Osteoblast (primary cell): Measurements from ENCODE around the gene HSFX4. TPM values are rescaled to one million over a fixed set of nuclear protein-coding genes. Genes with fewer than 3 reads are reported as not detected.
"Not testable (repeated sequence)": the region's sequence is repeated elsewhere in the genome, so short reads cannot be mapped to it uniquely, and the experiment has no call there.

ENCODE experiments used
- DNase-seq: peaks from one replicate; pipeline ENCODE4 v3.0.0; 2011; ENCODE audit warnings: low spot score, mixed read lengths; ENCODE audit not compliant: insufficient read length; ENCODE audit errors: missing footprints
- H2AFZ ChIP-seq: 2 replicates; pipeline ENCODE4 v1.6.0; 2011; ENCODE audit warnings: mild to moderate bottlenecking, low read length
- H3K27ac ChIP-seq: 2 replicates; pipeline ENCODE4 v1.5.1; 2011; ENCODE audit warnings: mild to moderate bottlenecking, low read depth, low read length, moderate library complexity
- H3K27me3 ChIP-seq: 2 replicates; pipeline ENCODE4 v1.6.0; 2012; ENCODE audit warnings: mild to moderate bottlenecking, control low read depth, inconsistent platforms, low read length, moderate library complexity; ENCODE audit not compliant: insufficient read depth
- H3K36me3 ChIP-seq: 2 replicates; pipeline ENCODE4 v1.5.1; 2011; ENCODE audit warnings: mild to moderate bottlenecking, low read length, control low read depth, moderate library complexity; ENCODE audit not compliant: insufficient read depth
- H3K4me1 ChIP-seq: 2 replicates; pipeline ENCODE4 v1.5.1; 2011; ENCODE audit warnings: mild to moderate bottlenecking, low read length, control low read depth, moderate library complexity; ENCODE audit not compliant: insufficient read depth
- H3K4me2 ChIP-seq: 2 replicates; pipeline ENCODE4 v1.6.0; 2011; ENCODE audit warnings: mild to moderate bottlenecking, low read length; ENCODE audit not compliant: insufficient read depth
- H3K4me3 ChIP-seq: fragments of 200-600 bp; sonication (generic); 3 replicates; pipeline ENCODE4 v1.5.1; 2012; ENCODE audit warnings: mild to moderate bottlenecking, low read length, inconsistent platforms; ENCODE audit not compliant: insufficient read depth
- H3K79me2 ChIP-seq: 2 replicates; pipeline ENCODE4 v1.6.0; 2012; ENCODE audit warnings: mild to moderate bottlenecking, low read length, control low read depth, inconsistent platforms; ENCODE audit not compliant: insufficient read depth
- H3K9me3 ChIP-seq: 2 replicates; pipeline ENCODE4 v1.5.1; 2011; ENCODE audit warnings: low read depth, low read length, control low read depth
- H4K20me1 ChIP-seq: 2 replicates; pipeline ENCODE4 v1.6.0; 2012; ENCODE audit warnings: mild to moderate bottlenecking, low read length, control low read depth; ENCODE audit not compliant: insufficient read depth
- total RNA-seq: library from RNA; depleted of rRNA; stranded (reverse); fragments of >200 nt; gene quantifications from 2 replicates; pipeline ENCODE4 v1.2.3, GENCODE V29; 2012
- TF ChIP-seq, protein P1 (sequence below): IDR thresholded peaks from 2 replicates; pipeline ENCODE4 v1.5.1; 2011; ENCODE audit warnings: mild to moderate bottlenecking, low read depth, low read length, moderate library complexity; ENCODE audit errors: extremely low read depth

The HSFX4 gene
- total RNA-seq, 1 donor = not detected

DNA sequence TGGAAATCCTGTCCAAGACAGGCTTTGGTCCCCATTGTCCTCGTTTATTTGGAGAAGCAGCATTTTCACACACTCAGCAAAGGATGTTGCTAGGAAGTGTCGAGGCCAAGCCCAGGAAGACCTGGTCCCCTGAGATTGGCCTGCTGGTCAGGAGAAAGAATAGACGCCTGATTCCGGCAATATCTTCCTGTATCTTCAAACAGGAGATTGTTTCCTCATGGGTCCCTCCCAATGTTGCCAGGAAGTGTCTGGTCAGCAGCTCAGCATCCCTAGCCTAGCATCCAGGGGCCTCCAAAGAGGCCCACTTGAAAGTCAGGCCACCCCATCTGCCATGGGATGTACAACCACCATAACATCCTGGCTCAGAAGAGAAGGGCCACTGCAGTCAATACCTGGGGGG lies 2.0 kb downstream of the HSFX4 start:
- not testable (repeated sequence) for DNase-seq, H3K27ac ChIP-seq, H2AFZ ChIP-seq

DNA sequence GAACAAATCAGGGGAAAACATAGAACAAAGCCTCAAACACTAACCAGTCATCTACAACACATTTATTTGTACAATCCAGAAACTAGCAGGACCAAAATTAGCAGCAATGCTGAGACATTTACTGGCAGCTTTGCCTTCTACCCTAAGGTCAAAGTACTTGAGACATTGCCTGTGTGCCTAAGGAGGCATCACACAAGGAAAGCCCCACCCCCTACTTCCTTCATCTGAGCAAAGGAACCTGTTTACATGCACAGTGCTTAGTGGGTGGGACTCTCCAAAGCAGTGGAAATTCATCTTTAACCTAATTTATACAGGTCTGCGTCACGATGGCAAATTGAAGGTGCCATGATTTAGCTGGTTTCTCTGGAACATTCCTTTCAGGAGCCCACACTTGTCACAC lies 2.8 kb downstream of the HSFX4 start:
- not testable (repeated sequence) for H3K9me3 ChIP-seq, H3K36me3 ChIP-seq, H3K79me2 ChIP-seq, H3K4me3 ChIP-seq, H3K4me1 ChIP-seq, DNase-seq, H2AFZ ChIP-seq, H4K20me1 ChIP-seq, H3K27me3 ChIP-seq, H3K4me2 ChIP-seq, H3K27ac ChIP-seq

More for the DNA sequence above, 2.0 kb downstream of the HSFX4 start:
- H3K9me3 ChIP-seq, H3K4me1 ChIP-seq, H3K4me2 ChIP-seq, H3K27me3 ChIP-seq, H3K4me3 ChIP-seq, H4K20me1 ChIP-seq, H3K36me3 ChIP-seq, H3K79me2 ChIP-seq: not testable (repeated sequence)

DNA sequence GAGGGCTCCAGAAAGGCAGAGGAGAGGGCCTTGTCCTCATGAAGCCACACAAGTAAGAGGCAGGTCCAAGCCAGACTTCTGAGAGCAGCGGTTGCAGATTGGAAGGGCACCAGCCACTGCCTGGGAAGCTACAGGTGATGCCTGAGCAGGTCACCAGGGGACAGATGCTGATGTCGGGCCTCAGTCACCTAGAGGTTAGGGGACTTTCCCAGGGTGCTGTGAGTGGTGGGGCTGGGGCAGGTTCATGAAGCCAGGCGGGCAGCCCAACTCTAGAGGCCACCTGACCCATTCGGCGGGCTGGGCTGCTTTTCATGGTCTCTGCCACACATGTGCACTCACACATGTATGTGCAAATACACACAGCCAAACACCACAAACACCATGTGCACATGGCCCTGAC lies 3.6 kb downstream of the HSFX4 start:
- H3K4me3 ChIP-seq, H3K4me1 ChIP-seq, H3K36me3 ChIP-seq, H4K20me1 ChIP-seq, H3K79me2 ChIP-seq, H3K9me3 ChIP-seq, H3K27me3 ChIP-seq, DNase-seq, H3K27ac ChIP-seq, H2AFZ ChIP-seq, H3K4me2 ChIP-seq: not testable (repeated sequence)

DNA sequence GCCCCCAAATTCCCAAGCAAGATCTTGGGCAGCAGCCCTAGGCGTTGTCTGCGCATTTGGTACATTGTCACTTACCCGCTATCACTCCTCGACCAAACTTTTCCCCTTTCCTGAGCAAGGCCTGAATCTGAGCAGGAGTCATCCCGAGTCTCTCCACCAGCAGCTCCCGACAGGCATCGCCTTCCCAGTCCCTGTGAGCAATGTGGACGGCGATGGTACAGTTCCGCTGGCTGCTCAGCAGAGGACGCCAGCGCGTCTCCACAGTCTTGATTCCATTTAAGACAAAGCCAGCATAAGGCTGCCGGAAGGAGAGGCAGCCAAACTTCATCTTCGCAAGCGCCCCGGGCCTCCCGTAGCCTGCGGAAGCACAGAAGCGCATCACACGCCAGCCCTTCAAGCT lies 4.2 kb downstream of the HSFX4 start:
- not testable (repeated sequence) for H3K4me2 ChIP-seq, H3K9me3 ChIP-seq, H3K36me3 ChIP-seq, H3K4me3 ChIP-seq, H3K27ac ChIP-seq, H4K20me1 ChIP-seq, H3K27me3 ChIP-seq, DNase-seq, H2AFZ ChIP-seq, H3K4me1 ChIP-seq
- peaks cover 12% of the 10 kb centered on the region for H3K79me2 ChIP-seq

DNA sequence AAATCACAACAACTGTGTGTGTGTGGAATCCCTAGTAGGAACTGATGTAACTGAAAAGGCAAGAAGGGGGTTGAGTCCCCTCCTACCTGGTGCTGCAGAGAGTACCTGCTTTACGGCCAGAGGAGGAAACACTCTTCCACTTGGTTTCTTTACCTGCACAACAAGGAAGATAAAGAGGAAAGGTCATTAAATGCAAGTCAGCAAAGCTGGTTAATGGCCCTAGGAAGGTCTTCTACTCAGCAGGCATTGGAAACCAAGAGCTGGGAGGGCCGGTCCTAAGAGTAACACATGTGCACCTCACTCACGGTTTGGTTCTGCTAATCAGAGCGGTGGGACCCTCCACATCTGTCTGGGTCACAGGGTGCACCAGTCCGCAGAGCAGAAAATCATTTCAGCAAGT lies 8.0 kb downstream of the HSFX4 start:
- H3K27ac ChIP-seq = peak overlapping the region; percentile 94
- H3K4me3 ChIP-seq = peak overlapping the region; percentile 88
- DNase-seq, H2AFZ ChIP-seq, H3K27me3 ChIP-seq, H3K9me3 ChIP-seq, H3K36me3 ChIP-seq, H4K20me1 ChIP-seq, H3K4me1 ChIP-seq: not testable (repeated sequence)
- peak overlapping the region; percentile 88 for H3K4me2 ChIP-seq
- H3K79me2 ChIP-seq = peaks cover 12% of the 10 kb centered on the region

DNA sequence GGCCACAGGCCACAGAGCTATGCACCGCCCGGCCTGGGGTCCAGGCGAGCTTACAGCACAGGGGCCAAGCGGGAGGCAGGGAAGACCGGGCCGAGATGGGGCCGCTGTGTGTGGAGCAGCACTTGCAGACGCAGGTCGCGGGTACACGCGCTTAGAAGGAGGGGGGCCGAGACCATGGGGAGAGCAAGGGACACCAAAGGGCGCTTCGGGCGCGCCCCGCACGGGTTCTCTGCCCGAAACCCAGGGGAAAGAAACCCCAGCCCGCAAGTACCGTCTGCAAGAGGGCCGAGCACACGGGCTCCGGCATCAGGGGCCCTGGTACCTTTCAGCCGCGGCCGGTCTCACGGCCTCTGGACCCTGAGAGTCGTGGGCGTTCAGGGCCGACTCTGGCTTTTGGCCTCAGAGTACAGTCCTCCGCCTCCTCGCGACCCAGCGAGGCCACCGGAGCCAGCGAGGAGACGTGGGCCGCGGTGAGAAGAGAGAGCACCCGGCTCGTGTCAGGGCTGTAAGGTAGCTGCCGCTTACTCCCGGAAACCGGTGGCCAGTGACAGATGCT lies 8.6 kb downstream of the HSFX4 start:
- Histone ChIP-seq H3K79me2 (peaks cover 12% of the 10 kb centered on the region), H3K4me2 (peak overlapping the region; percentile 88), H4K20me1 (no peaks in the 10 kb centered on the region), H3K4me1 (peaks cover 6% of the 10 kb centered on the region), H2AFZ (peak overlapping the region; percentile 75), H3K9me3 (no peaks in the 10 kb centered on the region), H3K36me3 (no peaks in the 10 kb centered on the region), H3K27ac (peak overlapping the region; percentile 94), H3K4me3 (peak overlapping the region; percentile 88), H3K27me3 (no peaks in the 10 kb centered on the region)
- DNase-seq = peak; percentile 62
- TF ChIP-seq, protein P1, sequence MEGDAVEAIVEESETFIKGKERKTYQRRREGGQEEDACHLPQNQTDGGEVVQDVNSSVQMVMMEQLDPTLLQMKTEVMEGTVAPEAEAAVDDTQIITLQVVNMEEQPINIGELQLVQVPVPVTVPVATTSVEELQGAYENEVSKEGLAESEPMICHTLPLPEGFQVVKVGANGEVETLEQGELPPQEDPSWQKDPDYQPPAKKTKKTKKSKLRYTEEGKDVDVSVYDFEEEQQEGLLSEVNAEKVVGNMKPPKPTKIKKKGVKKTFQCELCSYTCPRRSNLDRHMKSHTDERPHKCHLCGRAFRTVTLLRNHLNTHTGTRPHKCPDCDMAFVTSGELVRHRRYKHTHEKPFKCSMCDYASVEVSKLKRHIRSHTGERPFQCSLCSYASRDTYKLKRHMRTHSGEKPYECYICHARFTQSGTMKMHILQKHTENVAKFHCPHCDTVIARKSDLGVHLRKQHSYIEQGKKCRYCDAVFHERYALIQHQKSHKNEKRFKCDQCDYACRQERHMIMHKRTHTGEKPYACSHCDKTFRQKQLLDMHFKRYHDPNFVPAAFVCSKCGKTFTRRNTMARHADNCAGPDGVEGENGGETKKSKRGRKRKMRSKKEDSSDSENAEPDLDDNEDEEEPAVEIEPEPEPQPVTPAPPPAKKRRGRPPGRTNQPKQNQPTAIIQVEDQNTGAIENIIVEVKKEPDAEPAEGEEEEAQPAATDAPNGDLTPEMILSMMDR = no peak
